CD1c-positive myeloid dendritic cell (primary cell): Measurements from ENCODE around the gene HOXA3.

Experiments used
- DNase-seq: peaks from one replicate; pipeline ENCODE4 v3.0.0-alpha.2; 2016; ENCODE audit errors: extremely low spot score

HOXA3 gene

DNA sequence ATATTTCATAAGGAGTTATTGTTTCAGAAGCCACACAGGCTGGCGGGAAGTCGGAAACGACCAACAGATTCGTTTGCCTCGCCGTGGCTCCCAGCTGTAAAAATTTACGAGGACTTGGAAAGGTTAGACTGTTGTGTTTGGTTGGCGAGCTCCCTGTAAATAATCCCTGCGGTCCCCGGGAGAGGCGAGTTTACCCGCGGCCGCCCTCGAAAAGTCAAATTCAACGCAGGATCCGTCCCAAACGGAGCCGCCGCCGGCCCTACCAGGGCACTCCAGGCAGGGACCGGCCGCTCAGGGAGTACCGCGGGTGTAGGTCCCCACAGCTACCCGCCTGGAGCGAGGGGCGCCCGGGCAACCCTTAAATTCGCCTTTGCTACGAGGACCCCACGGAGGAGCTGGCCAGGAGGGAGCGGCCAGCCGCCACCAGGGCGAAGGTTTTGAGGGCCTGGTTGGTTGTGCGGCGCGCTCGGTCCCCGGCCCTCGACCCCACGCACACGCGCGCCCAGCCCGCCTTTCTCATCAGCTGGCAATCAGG, 13.7 kb upstream of the HOXA3 start:
- no peak for DNase-seq

- peak; percentile 90 for DNase-seq
These were observed 13.0 kb upstream of the HOXA3 start, which contains the start of gene HOXA9 for GRCh38 chr7:27165089-27165995. HOXA9 (minus strand) TSS chr7:27165537; CDS start chr7:27165457, 80 bp downstream.

GRCh38 chr7:27164367-27165088, 12.1 kb upstream of the HOXA3 start:
- no peak for DNase-seq

DNA sequence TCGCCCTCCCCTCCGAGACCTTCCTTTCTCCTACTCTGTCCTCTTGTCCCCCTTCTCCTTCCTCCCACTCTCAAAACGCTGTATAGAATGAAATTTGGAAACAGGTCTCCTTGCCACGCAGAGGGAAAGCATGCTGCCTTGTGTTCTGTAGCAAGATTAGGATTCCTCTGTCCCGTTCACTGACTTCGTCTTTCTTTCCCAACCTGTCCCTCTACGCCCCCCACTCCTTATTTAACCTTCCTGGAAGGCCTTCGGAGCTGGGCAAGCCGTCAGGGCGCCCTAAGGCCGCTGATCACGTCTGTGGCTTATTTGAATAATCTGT, 11.6 kb upstream of the HOXA3 start:
- no peak for DNase-seq

GRCh38 chr7:27163288-27164044, 11.1 kb upstream of the HOXA3 start:
- DNase-seq = no peak

DNA sequence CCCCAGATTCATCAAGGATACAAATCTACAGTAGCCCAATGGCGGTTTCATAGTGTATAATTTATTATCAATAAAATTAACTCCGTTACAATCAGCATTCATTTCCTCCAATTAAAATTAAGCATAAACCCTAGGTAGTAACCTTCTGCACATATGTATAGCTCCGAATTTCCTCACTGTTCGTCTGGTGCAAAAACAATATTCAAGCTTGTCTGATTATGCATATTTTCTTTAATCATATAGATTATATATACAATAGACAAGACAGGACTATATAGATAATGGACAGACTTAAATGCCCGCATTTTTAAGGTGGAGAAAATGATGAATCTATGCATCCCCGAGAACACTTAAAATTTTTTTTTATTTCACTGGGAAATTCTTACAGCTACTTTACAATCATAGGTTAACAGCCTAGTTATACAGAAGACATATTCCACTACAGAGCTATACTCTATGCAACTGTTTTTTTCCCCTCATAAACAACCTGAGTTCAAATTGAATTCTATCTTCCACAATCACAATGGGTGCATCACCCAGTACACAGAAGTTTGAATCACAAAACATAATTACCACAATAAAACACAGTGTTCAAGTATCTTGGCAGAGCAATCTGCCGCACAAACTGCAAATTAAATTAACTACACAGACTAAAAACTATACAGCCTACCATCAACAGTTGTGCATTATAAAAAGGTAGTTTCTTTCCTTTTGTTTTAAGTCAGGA, 10.3 kb upstream of the HOXA3 start:
- DNase-seq = no peak

- no peak for DNase-seq
These were observed 9.6 kb upstream of the HOXA3 start for GRCh38 chr7:27161721-27162560.

GRCh38 chr7:27161214-27161720, 8.9 kb upstream of the HOXA3 start:
- DNase-seq = peak; percentile 82

DNA sequence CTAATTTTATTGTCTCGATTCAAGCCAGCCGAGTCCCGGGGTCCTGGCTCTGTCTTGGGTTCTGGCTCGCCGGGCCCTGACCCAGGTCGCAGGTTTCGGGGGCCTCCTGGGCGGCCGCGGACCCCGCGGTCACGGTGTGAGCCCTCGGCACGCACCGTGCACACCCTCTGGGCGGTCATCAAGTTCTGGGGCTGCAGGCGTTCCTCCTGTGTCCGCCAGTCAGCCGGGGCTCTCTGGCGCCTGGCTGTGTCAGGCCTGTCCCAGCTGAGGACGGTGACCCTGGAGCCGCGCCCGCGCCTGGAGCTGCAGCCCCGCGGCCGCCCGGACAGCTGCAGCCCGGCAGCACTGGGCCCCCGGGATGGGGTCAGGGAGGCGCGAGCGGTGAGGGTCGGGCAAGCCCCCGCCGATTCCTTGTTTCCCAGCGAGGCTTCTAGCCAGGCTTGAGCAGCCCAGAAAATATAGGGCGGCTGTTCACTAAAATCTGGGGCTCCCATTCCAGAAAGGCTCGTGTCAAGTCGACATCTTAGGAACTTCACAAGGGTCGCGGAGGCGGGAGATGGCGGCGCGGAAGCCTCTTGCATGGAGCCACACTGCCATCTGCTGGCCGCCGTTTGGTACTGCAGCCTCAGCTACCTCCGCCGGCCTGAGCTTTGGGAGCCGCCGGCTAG, 8.3 kb upstream of the HOXA3 start:
- DNase-seq = peak; percentile 91

DNA sequence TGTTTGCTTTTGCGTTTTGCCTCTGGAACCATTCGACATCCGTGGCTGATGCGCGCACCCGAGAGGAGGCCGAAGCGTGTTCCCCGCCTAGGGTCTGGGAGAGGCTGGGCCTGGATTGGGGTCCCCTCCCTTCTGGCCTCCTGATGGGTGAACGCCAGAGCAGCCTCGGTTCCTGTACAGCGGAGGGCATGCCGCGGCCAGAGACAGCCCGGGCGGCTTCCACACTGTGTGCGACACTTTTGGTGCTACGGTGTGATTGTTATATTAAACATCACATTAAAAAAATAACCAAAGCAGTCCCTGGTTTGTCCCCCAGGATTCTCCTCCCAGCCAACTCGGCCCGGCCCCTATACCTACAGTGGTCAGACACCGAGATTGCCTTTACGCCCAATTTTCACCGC, 7.8 kb upstream of the HOXA3 start:
- DNase-seq = no peak

DNA sequence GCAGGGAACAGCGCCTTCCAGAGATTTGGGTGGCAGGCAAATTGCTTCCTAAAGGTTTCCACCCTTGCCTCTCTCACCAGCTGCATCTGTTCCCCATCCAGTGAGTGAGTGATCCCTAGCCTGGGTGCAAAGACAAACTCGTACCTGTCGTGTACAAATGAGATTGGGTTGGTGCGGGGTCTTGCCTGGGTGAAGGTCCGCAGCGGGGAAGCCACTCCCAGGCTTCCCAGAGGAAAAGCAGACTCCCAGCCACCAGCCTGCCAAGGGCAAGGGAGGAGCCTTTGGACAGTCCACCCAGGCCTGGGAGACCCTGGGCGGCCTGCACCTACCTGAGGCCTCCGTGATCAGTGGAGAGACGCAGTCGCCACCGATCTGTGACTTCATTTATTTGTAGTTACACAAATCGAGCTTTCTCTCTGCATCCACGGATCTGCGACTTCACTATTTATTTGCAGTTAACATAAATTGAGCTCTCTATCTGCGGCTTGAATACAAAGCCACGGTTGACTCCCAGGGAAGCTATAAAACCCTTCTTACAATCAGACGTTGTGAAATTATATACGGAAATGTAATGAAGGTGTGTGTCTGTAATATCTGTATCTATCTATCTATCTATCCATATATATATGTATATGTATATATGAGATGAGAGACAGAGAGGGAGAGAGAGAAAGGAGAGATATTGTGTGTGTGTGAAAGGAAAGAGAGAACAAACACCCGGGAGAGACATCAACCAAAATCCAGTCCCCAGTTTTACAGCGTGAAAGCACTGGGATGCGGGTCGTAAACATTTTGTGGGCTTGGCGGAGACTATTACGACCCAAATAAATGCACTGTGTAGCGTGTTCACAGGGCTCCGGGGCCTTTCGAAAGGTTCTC, 7.1 kb upstream of the HOXA3 start:
- DNase-seq = no peak

- no peak for DNase-seq
These were observed 6.3 kb upstream of the HOXA3 start for GRCh38 chr7:27158436-27159265.

DNA sequence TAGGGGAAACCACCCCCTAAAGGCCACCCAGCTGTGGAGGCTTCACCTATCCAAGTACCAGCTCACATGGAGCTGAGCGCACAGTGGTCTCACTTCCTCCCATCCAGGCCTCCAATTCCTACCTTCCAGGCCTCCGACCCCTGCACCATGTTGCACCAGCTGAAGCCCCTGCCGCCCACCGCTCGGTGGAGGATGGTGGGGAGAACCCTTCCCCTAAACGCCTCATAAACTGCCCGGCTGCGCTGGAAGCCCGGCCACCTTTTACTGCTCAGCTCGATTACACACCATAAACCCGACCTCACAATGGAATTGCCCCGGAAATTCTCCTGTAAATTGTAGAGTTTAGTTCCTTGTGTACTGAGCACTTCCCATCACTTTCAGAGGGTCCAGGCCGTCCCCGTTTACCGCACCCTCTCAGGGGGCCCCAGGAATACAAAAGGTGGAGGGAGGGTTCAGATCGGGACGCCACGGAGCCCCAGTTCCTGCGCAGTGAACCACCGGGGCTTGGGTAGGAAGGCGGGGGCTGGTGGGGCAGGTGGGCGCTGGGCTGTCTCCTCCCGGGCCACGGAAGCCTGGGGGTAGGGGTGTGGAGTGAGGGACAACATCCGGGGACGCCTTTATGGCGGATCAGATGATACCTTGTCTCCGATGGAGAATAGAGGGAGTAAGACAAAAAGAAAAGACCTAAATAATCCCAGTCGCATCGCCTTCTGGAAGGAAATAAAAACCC, 5.5 kb upstream of the HOXA3 start:
- no peak for DNase-seq

- DNase-seq = no peak
These were observed 4.7 kb upstream of the HOXA3 start for GRCh38 chr7:27156916-27157701.

- no peak for DNase-seq
These were observed 4.1 kb upstream of the HOXA3 start, which contains the start of gene HOXA7 for GRCh38 chr7:27156508-27156898. HOXA7 (minus strand) TSS chr7:27156675; CDS start chr7:27156545, 130 bp downstream.

- no peak for DNase-seq
These were observed 3.6 kb upstream of the HOXA3 start for GRCh38 chr7:27155816-27156507.
